Myocyte (in vitro differentiated cells): ENCODE measurements around the gene TNS3. TPM values are rescaled to one million over a fixed set of nuclear protein-coding genes. Genes with fewer than 3 reads are reported as not detected.

Source experiments
- DNase-seq: peaks from one replicate; pipeline ENCODE4 v3.0.0-alpha.2; 2012; ENCODE audit warnings: low read depth
- total RNA-seq: library from RNA; depleted of rRNA; stranded (reverse); fragments of >200 nt; gene quantifications from 2 replicates; pipeline ENCODE4 v1.2.3, GENCODE V29; 2014

The TNS3 gene
- total RNA-seq, 1 donor from 2014 or later: 241 TPM

GRCh38 chr7:47490501-47491265 lies 91.2 kb downstream of the TNS3 start:
- DNase-seq: no peak

GRCh38 chr7:47489624-47490023 lies 92.3 kb downstream of the TNS3 start:
- DNase-seq: no peak

DNA sequence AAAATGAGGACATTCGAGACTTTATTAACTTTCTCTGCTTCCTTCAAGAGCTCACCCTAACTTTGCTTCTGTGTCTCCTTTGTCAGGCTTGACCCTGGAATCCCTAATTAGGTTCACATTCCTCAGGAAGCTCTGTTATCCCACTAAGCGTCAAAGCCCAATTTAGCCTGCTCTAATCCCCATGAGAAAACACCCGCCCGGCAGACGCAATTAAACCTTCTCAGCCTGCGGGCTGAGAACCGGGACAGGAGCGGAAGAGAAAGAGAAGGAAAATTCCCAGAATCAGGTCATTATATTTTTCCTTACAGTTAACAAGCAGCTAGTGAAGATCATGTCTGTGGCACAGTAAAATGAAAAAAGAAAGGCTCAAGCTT lies 93.0 kb downstream of the TNS3 start:
- DNase-seq: peak; percentile 46

GRCh38 chr7:47488201-47488968 lies 93.5 kb downstream of the TNS3 start:
- DNase-seq: peak; percentile 93

- peak; percentile 54 for DNase-seq
Observed at GRCh38 chr7:47485640-47486435, 96.1 kb downstream of the TNS3 start.

- DNase-seq: peak; percentile 54
Observed at GRCh38 chr7:47484923-47485639, 96.8 kb downstream of the TNS3 start.

DNA sequence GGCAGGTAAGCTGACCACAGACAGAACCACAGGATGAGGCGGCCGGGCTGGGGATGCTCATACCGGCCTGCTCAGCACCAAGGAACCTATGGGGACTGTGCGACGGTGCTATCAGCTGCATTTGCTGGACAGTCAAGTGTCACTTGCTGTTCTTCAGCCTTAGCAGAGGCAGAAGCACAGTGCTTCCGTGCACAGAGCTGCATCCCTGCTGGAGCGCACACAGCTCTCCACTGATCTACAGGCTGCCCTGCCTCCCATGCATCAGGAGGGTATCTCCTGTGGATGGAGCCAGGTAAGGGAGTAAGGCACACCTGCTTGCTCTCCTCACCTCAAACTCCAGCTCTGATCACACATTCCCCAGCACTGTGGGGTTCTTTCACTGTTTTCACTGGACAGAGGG lies 97.5 kb downstream of the TNS3 start:
- no peak for DNase-seq

DNA sequence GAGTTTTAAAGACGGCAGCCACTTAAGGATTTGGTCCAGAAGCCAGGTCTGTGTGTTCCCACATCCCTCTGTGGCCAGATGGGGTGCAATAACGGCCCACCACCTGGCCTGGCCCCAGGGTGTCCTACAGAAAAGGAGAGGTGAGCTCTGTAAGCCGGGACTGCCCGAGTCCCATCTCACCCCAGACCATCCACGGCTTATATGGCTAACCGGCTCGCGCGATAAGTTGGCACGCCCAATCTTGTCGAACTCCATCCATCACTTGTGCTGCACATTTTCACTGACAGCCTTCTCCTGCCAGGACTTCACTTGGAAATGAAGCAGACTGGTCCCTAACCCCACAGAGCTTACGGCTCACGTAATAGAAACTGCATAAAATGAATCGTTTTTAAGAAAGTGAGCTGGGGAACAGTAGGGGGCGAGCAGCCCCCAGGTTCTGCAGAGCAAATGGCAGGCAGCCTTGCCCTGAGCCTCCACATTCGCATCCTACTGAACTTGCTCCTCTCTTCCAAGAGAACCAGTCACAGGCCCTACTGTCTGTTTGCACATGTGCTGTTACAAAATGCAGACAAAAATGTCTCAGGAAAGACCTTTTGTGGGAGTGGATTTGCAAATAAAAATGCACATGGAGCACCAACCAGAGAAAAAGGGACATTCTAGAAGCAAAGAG lies 98.2 kb downstream of the TNS3 start:
- DNase-seq: no peak

- DNase-seq: peak; percentile 98
Observed at GRCh38 chr7:47482013-47482875, 99.7 kb downstream of the TNS3 start.

- DNase-seq: no peak
Observed at GRCh38 chr7:47481541-47482012, 100.3 kb downstream of the TNS3 start.

- DNase-seq: no peak
Observed at GRCh38 chr7:47480576-47481538, 101.1 kb downstream of the TNS3 start.

DNA sequence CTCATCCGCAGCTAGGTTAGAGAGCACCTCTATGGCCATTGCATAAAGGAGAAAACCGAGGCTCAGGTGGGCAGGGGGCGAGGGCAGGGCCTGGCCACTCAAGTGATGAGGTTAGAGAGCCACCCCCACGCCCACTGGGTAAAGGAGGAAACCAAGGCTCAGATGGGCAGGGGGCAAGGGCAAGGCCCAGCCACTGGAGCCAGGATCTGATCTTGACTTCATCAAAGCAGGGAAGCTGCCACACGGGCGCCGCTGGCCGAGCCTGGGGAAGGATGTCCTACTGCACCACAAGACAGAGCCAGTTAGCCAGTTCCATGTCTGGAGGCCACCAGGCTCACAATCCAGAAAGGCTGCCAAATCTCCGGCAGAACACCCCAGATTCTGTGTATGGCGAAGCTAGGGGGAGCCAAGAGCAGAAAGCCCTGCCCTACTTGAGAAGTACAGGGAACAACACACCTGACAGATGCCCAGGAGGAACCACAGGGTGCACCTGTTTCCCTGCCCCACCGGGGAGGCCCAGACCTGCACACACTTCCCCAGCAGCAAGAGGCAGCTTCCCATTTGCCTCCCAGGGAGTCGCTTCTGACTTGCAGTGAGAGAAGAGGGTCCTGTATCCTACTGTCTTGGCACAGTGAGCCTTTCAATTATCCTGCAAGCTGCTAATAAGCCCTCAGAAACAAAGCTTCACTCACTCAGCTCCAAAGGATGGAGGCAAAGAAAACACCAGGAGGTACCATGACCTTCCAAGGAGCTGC lies 101.9 kb downstream of the TNS3 start:
- no peak for DNase-seq

DNA sequence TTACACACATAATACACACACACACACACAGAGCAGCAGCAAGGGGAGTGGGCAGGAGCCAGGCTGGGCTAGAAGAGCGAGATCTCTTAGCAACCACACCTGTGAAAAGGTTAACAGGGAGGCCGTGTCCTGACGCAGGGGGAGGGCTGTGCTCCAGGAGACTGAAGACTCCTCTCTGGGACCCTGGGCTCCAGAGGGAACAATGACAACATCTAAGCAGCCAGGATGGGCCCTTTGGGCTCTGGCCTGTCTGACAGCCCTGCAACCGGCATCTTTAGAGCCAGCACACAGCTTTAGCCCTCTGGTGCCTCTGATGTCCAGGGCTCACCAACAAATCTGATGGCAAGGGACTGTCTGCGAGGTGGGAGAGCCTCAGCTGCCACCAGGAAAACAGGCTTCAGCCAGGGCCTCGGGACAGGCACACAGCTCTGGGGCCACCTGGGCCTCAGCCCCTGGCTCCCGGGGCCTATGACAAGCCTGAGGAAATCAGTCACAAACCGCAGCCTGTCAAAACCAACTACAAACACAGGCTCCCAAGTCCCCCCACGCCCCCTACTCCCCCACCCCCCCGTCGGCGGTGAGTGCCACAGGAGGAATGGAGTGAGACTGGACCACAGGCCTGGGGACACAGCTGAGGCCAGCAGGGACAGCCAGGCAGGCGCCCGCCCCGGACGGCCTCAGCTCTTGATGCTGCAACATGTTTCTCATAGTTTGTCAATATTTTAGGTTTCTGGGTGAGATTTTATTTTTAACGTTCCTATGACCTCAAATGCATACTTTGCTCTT lies 102.8 kb downstream of the TNS3 start:
- DNase-seq: peak; percentile 30

DNA sequence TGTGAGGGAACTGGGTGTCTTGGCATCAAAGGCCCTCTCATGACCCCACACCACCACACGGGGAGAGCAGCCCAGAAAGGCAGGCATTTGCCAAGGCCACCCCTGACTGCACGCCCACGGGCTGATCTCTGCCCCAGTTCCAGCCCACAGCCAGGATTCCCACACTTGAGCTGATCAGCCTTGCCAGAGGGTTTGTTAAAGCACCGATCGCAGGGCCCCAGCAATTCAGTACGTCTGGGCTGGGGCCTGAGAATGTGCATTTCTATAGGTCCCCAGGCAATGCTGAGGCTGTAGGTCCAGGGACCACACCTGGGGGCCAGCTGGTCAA lies 103.9 kb downstream of the TNS3 start:
- peak; percentile 77 for DNase-seq

GRCh38 chr7:47477191-47478016 lies 104.5 kb downstream of the TNS3 start:
- no peak for DNase-seq

DNA sequence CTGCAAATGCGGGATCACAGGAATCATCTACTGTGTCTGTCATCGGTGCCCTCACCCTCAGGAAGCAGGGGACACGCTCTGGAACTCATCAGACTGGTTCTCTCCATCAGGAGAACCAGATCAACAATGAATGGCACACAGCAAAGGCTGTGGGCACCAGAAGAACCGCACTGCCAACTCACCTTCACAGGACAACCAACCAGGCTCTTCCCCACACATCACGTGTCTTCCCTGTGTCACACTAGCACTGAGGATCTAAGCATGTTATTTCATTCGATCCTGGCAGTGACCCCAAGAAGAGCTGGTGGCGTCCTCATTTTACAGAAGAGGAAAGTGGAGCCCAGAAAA lies 106.1 kb downstream of the TNS3 start:
- no peak for DNase-seq
